Measurements from ENCODE around the gene ACTMAP. TPM values are rescaled to one million over a fixed set of nuclear protein-coding genes. Genes with fewer than 3 reads are reported as not detected.
A peak's percentile ranks its signal among the peaks of the same experiment; 100 is the strongest.

ACTMAP gene
- total RNA-seq (1 to 10 TPM; 1.8 to 5.3 (median 3.0) TPM), polyA plus RNA-seq (10 to 100 TPM in 1 of 3 donors, 1 to 10 TPM in 2; 6.0 to 11.0 (median 6.6) TPM)

- 0 to 1% methylated on average over 43 of the region's 43 CpGs for WGBS, 2 donors
- H3K27me3 ChIP-seq = no peaks in the 10 kb centered on the region
- H3K36me3 ChIP-seq = peaks cover 0 to under 1% (median 0%) of the 10 kb centered on the region in 4 donors
- TF ChIP-seq EP300 (IDR thresholded peaks at IDR 0.05) = peak in 2 of 4 donors; percentile 8 to 78
- TF ChIP-seq POLR2A (IDR thresholded peaks at IDR 0.05) = peak; percentile 66 to 81
- TF ChIP-seq POLR2AphosphoS5 (IDR thresholded peaks at IDR 0.05) = peak; percentile 91 to 95 (median 92)
- TF ChIP-seq CTCF (IDR thresholded peaks at IDR 0.05) = no peak
- H3K27ac ChIP-seq = peak within 1 kb of the TSS; percentile 86 to 96 (median 94)
- intact Hi-C loops (cut with DNase I) = loop anchor here (1.0 to 2.0 kb wide), 2 partner anchors 32 to 49 kb away; partner anchors contain the start of gene EGLN2
- peaks cover 0 to 57% (median 45%) of the 10 kb centered on the region in 4 donors for H3K4me1 ChIP-seq
- H3K9me3 ChIP-seq = no peaks in the 10 kb centered on the region
- DNase-seq = peak; percentile 100
- peak within 1 kb of the TSS; percentile 64 to 73 (median 71) for H3K4me3 ChIP-seq
Measured at GRCh38 chr19:40750058-40750873, at the start of gene ACTMAP. ACTMAP (minus strand) TSS chr19:40750477; CDS start chr19:40749803, 674 bp downstream.

GRCh38 chr19:40799558-40800338 lies 49.5 kb upstream of the ACTMAP start:
- TF ChIP-seq POLR2AphosphoS5 (IDR thresholded peaks at IDR 0.05) (peak in 3 of 4 donors; percentile 0 to 24 (median 20)), POLR2A (IDR thresholded peaks at IDR 0.05) (no peak), CTCF (IDR thresholded peaks at IDR 0.05) (no peak), EP300 (IDR thresholded peaks at IDR 0.05) (no peak)
- Histone ChIP-seq H3K36me3 (peaks cover 0 to 26% (median 9%) of the 10 kb centered on the region in 4 donors), H3K4me3 (peak overlapping the region; percentile 69 to 100 (median 88)), H3K27me3 (no peaks in the 10 kb centered on the region), H3K4me1 (peaks cover 0 to 58% (median 57%) of the 10 kb centered on the region in 4 donors), H3K9me3 (no peaks in the 10 kb centered on the region), H3K27ac (peak overlapping the region; percentile 89 to 99 (median 96))
- intact Hi-C loops (cut with DNase I) = loop anchor here (2.0 kb wide), 3 partner anchors 21 to 83 kb away; partner anchors contain the start of genes ACTMAP, COQ8B, ITPKC and RAB4B
- DNase-seq = peak; percentile 83
- 1 to 2% methylated on average over 40 of the region's 40 CpGs for whole genome bisulfite sequencing, 2 donors

GRCh38 chr19:40798683-40799557 lies 48.6 kb upstream of the ACTMAP start, which contains the start of gene EGLN2:
EGLN2 (plus strand) TSS chr19:40799191; CDS start chr19:40800573, 1,382 bp downstream.
- peak; percentile 100 for DNase-seq
- Histone ChIP-seq H3K9me3 (no peaks in the 10 kb centered on the region), H3K36me3 (peaks cover 0 to 23% (median 8%) of the 10 kb centered on the region in 4 donors), H3K4me1 (peaks cover 0 to 50% (median 49%) of the 10 kb centered on the region in 4 donors), H3K27me3 (no peaks in the 10 kb centered on the region), H3K27ac (peak within 1 kb of the TSS; percentile 89 to 99 (median 96)), H3K4me3 (peak within 1 kb of the TSS; percentile 69 to 100 (median 88))
- WGBS, 2 donors = 1% methylated on average over 108 to 110 of the region's 110 CpGs
- TF ChIP-seq EP300 (IDR thresholded peaks at IDR 0.05) (peak in 1 of 4 donors; percentile 44), CTCF (IDR thresholded peaks at IDR 0.05) (no peak), POLR2AphosphoS5 (IDR thresholded peaks at IDR 0.05) (peak; percentile 76 to 92 (median 88)), POLR2A (IDR thresholded peaks at IDR 0.05) (peak; percentile 40 to 76)
- intact Hi-C loops (cut with DNase I) = loop anchor here (2.0 kb wide), 3 partner anchors 20 to 82 kb away; partner anchors contain the start of genes ACTMAP, COQ8B, ITPKC and RAB4B

Data from sigmoid colon (tissue), 7 donors.